Effector memory CD4-positive, alpha-beta T cell (primary cell): ENCODE data around the gene CD99.

Source experiments
- DNase-seq, 3 donors: peaks; one replicate each; pipeline ENCODE4 v3.0.0-alpha.2; 2020
- H3K27ac ChIP-seq: 2 replicates; pipeline ENCODE4 v1.7.0; 2013; ENCODE audit warnings: mild to moderate bottlenecking, low read length, moderate library complexity; ENCODE audit not compliant: insufficient read depth, poor library complexity, severe bottlenecking
- H3K27me3 ChIP-seq: replicated peaks from 2 replicates; pipeline ENCODE4 v1.7.0; 2013; ENCODE audit warnings: mild to moderate bottlenecking, low read length; ENCODE audit not compliant: insufficient read depth, control insufficient read depth, poor library complexity, severe bottlenecking
- H3K36me3 ChIP-seq: 2 replicates; pipeline ENCODE4 v1.7.0; 2013; ENCODE audit warnings: mild to moderate bottlenecking, low read length, moderate library complexity; ENCODE audit not compliant: control insufficient read depth, insufficient read depth
- H3K4me1 ChIP-seq: 2 replicates; pipeline ENCODE4 v1.7.0; 2013; ENCODE audit warnings: low read length, mild to moderate bottlenecking; ENCODE audit not compliant: control insufficient read depth, insufficient read depth, poor library complexity, severe bottlenecking
- H3K4me3 ChIP-seq: 2 replicates; pipeline ENCODE4 v1.7.0; 2013; ENCODE audit warnings: low read length, low read depth, mild to moderate bottlenecking; ENCODE audit not compliant: insufficient read depth, poor library complexity, severe bottlenecking
- H3K9me3 ChIP-seq: 2 replicates; pipeline ENCODE4 v1.7.0; 2013; ENCODE audit warnings: mild to moderate bottlenecking, low read length, moderate library complexity; ENCODE audit not compliant: control insufficient read depth

The CD99 gene

GRCh38 chrX:2699959-2700358, 8.9 kb downstream of the CD99 start:
- H3K27me3 ChIP-seq: no peaks in the 10 kb centered on the region
- no peaks in the 10 kb centered on the region for H3K9me3 ChIP-seq
- H3K36me3 ChIP-seq: no peaks in the 10 kb centered on the region
- H3K4me1 ChIP-seq: peaks cover 67% of the 10 kb centered on the region
- DNase-seq: no peak
- H3K27ac ChIP-seq: no peak overlapping the region
- H3K4me3 ChIP-seq: no peak overlapping the region

GRCh38 chrX:2700405-2701320, 9.6 kb downstream of the CD99 start:
- Histone ChIP-seq H3K27ac (peak overlapping the region; percentile 7), H3K4me3 (no peak overlapping the region), H3K4me1 (peaks cover 61% of the 10 kb centered on the region), H3K27me3 (no peaks in the 10 kb centered on the region), H3K36me3 (no peaks in the 10 kb centered on the region), H3K9me3 (no peaks in the 10 kb centered on the region)
- DNase-seq: no peak

- H3K4me3 ChIP-seq: no peak overlapping the region
- no peak for DNase-seq
- H3K4me1 ChIP-seq: peaks cover 63% of the 10 kb centered on the region
- no peaks in the 10 kb centered on the region for H3K9me3 ChIP-seq
- no peaks in the 10 kb centered on the region for H3K36me3 ChIP-seq
- H3K27ac ChIP-seq: peak overlapping the region; percentile 7
- no peaks in the 10 kb centered on the region for H3K27me3 ChIP-seq
Measured at GRCh38 chrX:2701600-2701999, 10.5 kb downstream of the CD99 start.

GRCh38 chrX:2703991-2704369, 12.9 kb downstream of the CD99 start:
- Histone ChIP-seq H3K4me3 (no peak overlapping the region), H3K9me3 (no peaks in the 10 kb centered on the region), H3K27ac (peak overlapping the region; percentile 27), H3K4me1 (peaks cover 64% of the 10 kb centered on the region), H3K27me3 (no peaks in the 10 kb centered on the region), H3K36me3 (no peaks in the 10 kb centered on the region)
- DNase-seq: no peak

GRCh38 chrX:2705046-2705832, 14.1 kb downstream of the CD99 start:
- no peaks in the 10 kb centered on the region for H3K27me3 ChIP-seq
- H3K9me3 ChIP-seq: no peaks in the 10 kb centered on the region
- no peak overlapping the region for H3K4me3 ChIP-seq
- no peaks in the 10 kb centered on the region for H3K36me3 ChIP-seq
- peaks cover 67% of the 10 kb centered on the region for H3K4me1 ChIP-seq
- no peak overlapping the region for H3K27ac ChIP-seq
- no peak for DNase-seq

- no peak overlapping the region for H3K4me3 ChIP-seq
- no peaks in the 10 kb centered on the region for H3K36me3 ChIP-seq
- DNase-seq: peak in 2 of 3 donors; percentile 38 to 47
Measured at GRCh38 chrX:2707334-2707760, 16.3 kb downstream of the CD99 start.

GRCh38 chrX:2708021-2708420, 16.9 kb downstream of the CD99 start:
- DNase-seq: no peak
- Histone ChIP-seq H3K4me3 (no peak overlapping the region), H3K4me1 (peaks cover 54% of the 10 kb centered on the region)

More at GRCh38 chrX:2707334-2707760, 16.3 kb downstream of the CD99 start:
- Histone ChIP-seq H3K9me3 (no peaks in the 10 kb centered on the region), H3K27ac (peak overlapping the region; percentile 50), H3K4me1 (peaks cover 60% of the 10 kb centered on the region), H3K27me3 (no peaks in the 10 kb centered on the region)

GRCh38 chrX:2708592-2709188, 17.6 kb downstream of the CD99 start:
- Histone ChIP-seq H3K4me1 (peaks cover 47% of the 10 kb centered on the region), H3K9me3 (no peaks in the 10 kb centered on the region), H3K36me3 (no peaks in the 10 kb centered on the region), H3K27ac (peak overlapping the region; percentile 50), H3K4me3 (no peak overlapping the region), H3K27me3 (no peaks in the 10 kb centered on the region)
- DNase-seq: no peak

More at GRCh38 chrX:2708021-2708420, 16.9 kb downstream of the CD99 start:
- peak overlapping the region; percentile 50 for H3K27ac ChIP-seq
- H3K27me3 ChIP-seq: no peaks in the 10 kb centered on the region
- H3K9me3 ChIP-seq: no peaks in the 10 kb centered on the region
- no peaks in the 10 kb centered on the region for H3K36me3 ChIP-seq

- H3K4me3 ChIP-seq: no peak overlapping the region
- no peaks in the 10 kb centered on the region for H3K9me3 ChIP-seq
- H3K27me3 ChIP-seq: no peaks in the 10 kb centered on the region
- no peak for DNase-seq
- peak overlapping the region; percentile 75 for H3K27ac ChIP-seq
- peaks cover 45% of the 10 kb centered on the region for H3K4me1 ChIP-seq
- no peaks in the 10 kb centered on the region for H3K36me3 ChIP-seq
Measured at GRCh38 chrX:2709556-2709955, 18.5 kb downstream of the CD99 start.
